ENCODE data around the gene RAD51C.

DNA sequence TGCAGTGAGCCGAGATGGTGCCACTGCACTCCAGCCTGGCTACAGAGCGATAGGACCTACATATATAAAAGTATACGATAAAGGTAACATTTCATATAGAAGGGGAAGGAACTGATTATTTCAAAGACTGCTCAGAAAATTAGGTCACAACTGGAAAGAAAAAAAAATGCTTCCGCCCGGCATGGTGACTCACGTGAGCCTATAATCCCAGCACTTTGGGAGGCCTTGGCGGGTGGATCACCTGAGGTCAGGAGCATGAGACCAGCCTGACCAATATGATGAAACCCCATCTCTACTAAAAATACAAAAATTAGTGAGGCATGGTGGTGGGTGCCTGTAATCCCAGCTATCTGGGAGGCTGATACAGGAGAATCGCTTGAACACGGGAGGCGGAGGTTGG, 8.4 kb upstream of the RAD51C start:
- no peak for TF ChIP-seq POLR2A (IDR thresholded peaks at IDR 0.05)
- TF ChIP-seq, protein P1, sequence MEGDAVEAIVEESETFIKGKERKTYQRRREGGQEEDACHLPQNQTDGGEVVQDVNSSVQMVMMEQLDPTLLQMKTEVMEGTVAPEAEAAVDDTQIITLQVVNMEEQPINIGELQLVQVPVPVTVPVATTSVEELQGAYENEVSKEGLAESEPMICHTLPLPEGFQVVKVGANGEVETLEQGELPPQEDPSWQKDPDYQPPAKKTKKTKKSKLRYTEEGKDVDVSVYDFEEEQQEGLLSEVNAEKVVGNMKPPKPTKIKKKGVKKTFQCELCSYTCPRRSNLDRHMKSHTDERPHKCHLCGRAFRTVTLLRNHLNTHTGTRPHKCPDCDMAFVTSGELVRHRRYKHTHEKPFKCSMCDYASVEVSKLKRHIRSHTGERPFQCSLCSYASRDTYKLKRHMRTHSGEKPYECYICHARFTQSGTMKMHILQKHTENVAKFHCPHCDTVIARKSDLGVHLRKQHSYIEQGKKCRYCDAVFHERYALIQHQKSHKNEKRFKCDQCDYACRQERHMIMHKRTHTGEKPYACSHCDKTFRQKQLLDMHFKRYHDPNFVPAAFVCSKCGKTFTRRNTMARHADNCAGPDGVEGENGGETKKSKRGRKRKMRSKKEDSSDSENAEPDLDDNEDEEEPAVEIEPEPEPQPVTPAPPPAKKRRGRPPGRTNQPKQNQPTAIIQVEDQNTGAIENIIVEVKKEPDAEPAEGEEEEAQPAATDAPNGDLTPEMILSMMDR (IDR thresholded peaks at IDR 0.05): no peak

All from lower leg skin (tissue), 3 donors.